SK-N-SH (cell line): ENCODE data around the gene CTSA. TPM values are rescaled to one million over a fixed set of nuclear protein-coding genes. Genes with fewer than 3 reads are reported as not detected.

Experiments
- CTCF ChIA-PET: fragments of 300-600, 350-600 bp; formaldehyde crosslinking; extraction: SDS; loops from one replicate; lab custom pipeline; 2021; lab: Yijun Ruan, JAX
- POLR2A ChIA-PET: fragments of 350-600 bp; sonication (Branson Sonifier 250); formaldehyde crosslinking; extraction: SDS; loops from one replicate; lab custom pipeline; 2020; ENCODE audit warnings: antibody characterized with exemption, inconsistent platforms; lab: Yijun Ruan, JAX
- DNase-seq: peaks from one replicate; pipeline ENCODE4 v3.0.0; 2012
- H2AFZ ChIP-seq: fragments of 200-600 bp; sonication (generic); 2 replicates; pipeline ENCODE4 v1.8.1; 2016; ENCODE audit warnings: antibody characterized with exemption, mild to moderate bottlenecking, low read depth
- H3F3A ChIP-seq: fragments of 200-600 bp; sonication (generic); replicated peaks from 2 replicates; pipeline ENCODE3; 2016; ENCODE audit warnings: antibody characterized with exemption, mild to moderate bottlenecking; ENCODE audit not compliant: insufficient read depth
- H3K27ac ChIP-seq, 2 experiments: fragments of 200-500 bp in 1 of 2; fragments of 200-600 bp in 1 of 2; sonication (Bioruptor generic) in 1 of 2; sonication (generic), shearing (Covaris generic) in 1 of 2; 2 replicates each; pipeline versions ENCODE4 v1.5.1 to v1.6.1; 2014 to 2016; ENCODE audit warnings: low read depth in 2 of 2, inconsistent platforms in 1 of 2, low read length in 1 of 2, mild to moderate bottlenecking in 1 of 2, mixed read lengths in 1 of 2
- H3K27me3 ChIP-seq: fragments of 200-600 bp; sonication (generic), shearing (Covaris generic); 2 replicates; pipeline ENCODE4 v1.6.1; 2016; ENCODE audit warnings: mixed run types; ENCODE audit not compliant: insufficient read depth
- H3K36me3 ChIP-seq, 2 experiments: fragments of 200-500 bp in 1 of 2; fragments of 200-600 bp in 1 of 2; sonication (Bioruptor generic) in 1 of 2; sonication (generic) in 1 of 2; replicated peaks in 1 of 2; 2 replicates each; pipeline versions ENCODE3 to v1.5.1; 2014 to 2016; ENCODE audit warnings: low read length in 1 of 2, mild to moderate bottlenecking in 1 of 2; ENCODE audit not compliant: insufficient read depth in 2 of 2, control insufficient read depth in 1 of 2
- H3K4me1 ChIP-seq, 2 experiments: fragments of 200-500 bp in 1 of 2; fragments of 200-600 bp in 1 of 2; sonication (Bioruptor generic) in 1 of 2; sonication (generic), shearing (Covaris generic) in 1 of 2; 2 replicates each; pipeline versions ENCODE4 v1.5.1 to v1.6.1; 2014 to 2016; ENCODE audit warnings: low read depth in 1 of 2, low read length in 1 of 2, mixed run types in 1 of 2; ENCODE audit not compliant: insufficient read depth in 2 of 2, control insufficient read depth in 1 of 2
- H3K4me2 ChIP-seq: fragments of 200-600 bp; sonication (generic), shearing (Covaris generic); 2 replicates; pipeline ENCODE4 v1.6.1; 2017; ENCODE audit warnings: mixed run types
- H3K4me3 ChIP-seq, 2 experiments: fragments of 200-500 bp in 1 of 2; fragments of 200-600 bp in 1 of 2; sonication (Bioruptor generic) in 1 of 2; sonication (generic), shearing (Covaris generic) in 1 of 2; 2 replicates each; pipeline versions ENCODE4 v1.5.1 to v1.8.1; 2014 to 2016; ENCODE audit warnings: low read depth in 2 of 2, inconsistent platforms in 1 of 2, low read length in 1 of 2, mild to moderate bottlenecking in 1 of 2, mixed read lengths in 1 of 2, moderate library complexity in 1 of 2
- H3K79me2 ChIP-seq: fragments of 200-600 bp; sonication (generic); 2 replicates; pipeline ENCODE4 v1.8.1; 2017; ENCODE audit warnings: mild to moderate bottlenecking; ENCODE audit not compliant: insufficient read depth
- H3K9ac ChIP-seq: fragments of 200-600 bp; sonication (generic); 2 replicates; pipeline ENCODE4 v1.6.1; 2017; ENCODE audit warnings: mixed run types
- H3K9me2 ChIP-seq: fragments of 200-600 bp; sonication (generic); 2 replicates; pipeline ENCODE4 v1.6.1; 2017; ENCODE audit warnings: mixed run types
- H3K9me3 ChIP-seq: fragments of 200-600 bp; sonication (generic); 2 replicates; pipeline ENCODE4 v1.6.1; 2017; ENCODE audit warnings: mixed run types, mild to moderate bottlenecking, moderate library complexity
- H4K20me1 ChIP-seq: fragments of 200-600 bp; sonication (generic); 2 replicates; pipeline ENCODE4 v1.6.1; 2017; ENCODE audit warnings: mild to moderate bottlenecking, mixed run types; ENCODE audit not compliant: insufficient read depth
- ELF1 ChIP-seq: IDR thresholded peaks from 2 replicates; pipeline ENCODE4 v1.4.0; 2012
- FOSL2 ChIP-seq: IDR thresholded peaks from 2 replicates; pipeline ENCODE4 v1.4.0; 2012; ENCODE audit warnings: low read depth, mild to moderate bottlenecking, moderate library complexity, borderline replicate concordance
- FOXJ3 ChIP-seq: sonication (generic); formaldehyde crosslinking; IDR thresholded peaks from 2 replicates; pipeline ENCODE4 v1.5.1; 2020; ENCODE audit warnings: mild to moderate bottlenecking, missing genetic modification reagents
- FOXM1 ChIP-seq: IDR thresholded peaks from 2 replicates; pipeline ENCODE4 v1.4.0; 2012; ENCODE audit warnings: low read depth, mild to moderate bottlenecking
- GABPA ChIP-seq: IDR thresholded peaks from 2 replicates; pipeline ENCODE4 v1.4.0; 2012; ENCODE audit warnings: low read depth, mild to moderate bottlenecking
- GATA2 ChIP-seq: sonication (generic); formaldehyde crosslinking; IDR thresholded peaks from 2 replicates; pipeline ENCODE4 v1.5.0; 2020; ENCODE audit warnings: mild to moderate bottlenecking, missing genetic modification reagents
- JUND ChIP-seq: IDR thresholded peaks from 2 replicates; pipeline ENCODE4 v1.4.0; 2012
- MEF2A ChIP-seq: IDR thresholded peaks from 2 replicates; pipeline ENCODE4 v1.4.0; 2012; ENCODE audit warnings: low read depth, borderline replicate concordance
- MXI1 ChIP-seq: IDR thresholded peaks from 2 replicates; pipeline ENCODE4 v1.6.1; 2012; ENCODE audit warnings: mild to moderate bottlenecking, low read depth, low read length, improper control_type of control experiment
- RFX5 ChIP-seq: IDR thresholded peaks from 2 replicates; pipeline ENCODE4 v1.6.1; 2012; ENCODE audit warnings: mild to moderate bottlenecking, improper control_type of control experiment, low read length
- RXRA ChIP-seq: IDR thresholded peaks from 2 replicates; pipeline ENCODE4 v1.4.0; 2012; ENCODE audit warnings: low read depth, mild to moderate bottlenecking, borderline replicate concordance
- TAF1 ChIP-seq: IDR thresholded peaks from 2 replicates; pipeline ENCODE4 v1.6.1; 2012; ENCODE audit warnings: low read depth, mild to moderate bottlenecking, low read length, moderate library complexity, borderline replicate concordance
- TCF12 ChIP-seq: IDR thresholded peaks from 2 replicates; pipeline ENCODE4 v1.4.0; 2012
- USF1 ChIP-seq: IDR thresholded peaks from 2 replicates; pipeline ENCODE4 v1.4.0; 2012; ENCODE audit warnings: low read depth, borderline replicate concordance
- USF2 ChIP-seq: fragments of 150-350 bp; IDR thresholded peaks from 2 replicates; pipeline ENCODE4 v1.6.1; 2017; ENCODE audit warnings: antibody characterized with exemption, low read length, low read depth, borderline replicate concordance
- YY1 ChIP-seq: IDR thresholded peaks from 2 replicates; pipeline ENCODE4 v1.4.0; 2012; ENCODE audit warnings: low read depth, mild to moderate bottlenecking
- ZBTB33 ChIP-seq: IDR thresholded peaks from 2 replicates; pipeline ENCODE4 v1.4.0; 2012; ENCODE audit warnings: low read depth, borderline replicate concordance
- polyA plus RNA-seq, 3 experiments: library from polyadenylated mRNA; depleted of rRNA; stranded (reverse); fragments of >200 nt; gene quantifications; 2 replicates each; pipeline ENCODE4 v1.2.3, GENCODE V29; 2012
- TF ChIP-seq, protein P1 (sequence below): fragments of 150-350 bp; IDR thresholded peaks from 2 replicates; pipeline ENCODE4 v1.6.1; 2016; ENCODE audit warnings: mild to moderate bottlenecking, low read depth, low read length
- TF ChIP-seq, protein P2 (sequence below): IDR thresholded peaks from 2 replicates; pipeline ENCODE4 v1.4.0; 2012; ENCODE audit warnings: low read depth

Gene CTSA
- polyA plus RNA-seq, 1 of the 3 experiments (the other 2 are of a cell fraction), result 338 TPM

- TF ChIP-seq USF2, result no peak
- no peak for TF ChIP-seq RXRA
- TF ChIP-seq GABPA, result no peak
Observed at GRCh38 chr20:45850926-45851325, 40.2 kb upstream of the CTSA start (continued).

- Histone ChIP-seq H3K9ac (no peak overlapping the region), H3F3A (peaks cover 3% of the 10 kb centered on the region), H4K20me1 (no peaks in the 10 kb centered on the region), H3K4me1 (peaks cover 8% of the 10 kb centered on the region in 2 experiments; a peak in 2 of 4 replicates), H3K9me2 (no peaks in the 10 kb centered on the region), H3K9me3 (no peaks in the 10 kb centered on the region), H3K27ac (no peak overlapping the region), H2AFZ (no peak overlapping the region)
- TF ChIP-seq ELF1, result no peak
- TF ChIP-seq FOXM1, result no peak
- no peak for TF ChIP-seq GATA2 (CRISPR knock-in tag)
- TF ChIP-seq GABPA, result no peak
- TF ChIP-seq YY1, result no peak
- TF ChIP-seq RFX5, result no peak
- TF ChIP-seq FOXJ3 (CRISPR knock-in tag), result no peak
- no peak for TF ChIP-seq RXRA
- no peak for TF ChIP-seq TCF12
- no peak for TF ChIP-seq JUND
- no peak for TF ChIP-seq MXI1
- no peak for TF ChIP-seq MEF2A
- no peak for TF ChIP-seq FOSL2
- TF ChIP-seq ZBTB33, result no peak
- TF ChIP-seq, protein P1, sequence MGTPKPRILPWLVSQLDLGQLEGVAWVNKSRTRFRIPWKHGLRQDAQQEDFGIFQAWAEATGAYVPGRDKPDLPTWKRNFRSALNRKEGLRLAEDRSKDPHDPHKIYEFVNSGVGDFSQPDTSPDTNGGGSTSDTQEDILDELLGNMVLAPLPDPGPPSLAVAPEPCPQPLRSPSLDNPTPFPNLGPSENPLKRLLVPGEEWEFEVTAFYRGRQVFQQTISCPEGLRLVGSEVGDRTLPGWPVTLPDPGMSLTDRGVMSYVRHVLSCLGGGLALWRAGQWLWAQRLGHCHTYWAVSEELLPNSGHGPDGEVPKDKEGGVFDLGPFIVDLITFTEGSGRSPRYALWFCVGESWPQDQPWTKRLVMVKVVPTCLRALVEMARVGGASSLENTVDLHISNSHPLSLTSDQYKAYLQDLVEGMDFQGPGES, result no peak
- TF ChIP-seq TAF1, result no peak
- no peak for TF ChIP-seq USF1
- TF ChIP-seq, protein P2, sequence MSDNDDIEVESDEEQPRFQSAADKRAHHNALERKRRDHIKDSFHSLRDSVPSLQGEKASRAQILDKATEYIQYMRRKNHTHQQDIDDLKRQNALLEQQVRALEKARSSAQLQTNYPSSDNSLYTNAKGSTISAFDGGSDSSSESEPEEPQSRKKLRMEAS, result no peak
- TF ChIP-seq, all 33 proteins: peak for 0
- H3K4me3 ChIP-seq, result no peak overlapping the region
- ChIA-PET CTCF (interaction anchor here (1.6 kb wide), 2 partner anchors 9 to 17 kb away, joined by 4 to 6 read pairs; no protein-coding TSS in a partner anchor), POLR2A (no interaction called here)
- no peaks in the 10 kb centered on the region for H3K27me3 ChIP-seq
- DNase-seq, result no peak
- no peak overlapping the region for H3K4me2 ChIP-seq
- H3K36me3 ChIP-seq, result peaks cover 13 to 21% of the 10 kb centered on the region in 2 experiments
- H3K79me2 ChIP-seq, result peaks cover 24% of the 10 kb centered on the region
Observed at GRCh38 chr20:45851501-45851900, 39.6 kb upstream of the CTSA start.
